ENCODE results near the gene HAGH. TPM values are rescaled to one million over a fixed set of nuclear protein-coding genes. Genes with fewer than 3 reads are reported as not detected.

Gene HAGH
- polyA plus RNA-seq, 2 of the 4 experiments (the other 2 are of a cell fraction): 34.9 to 66.4 TPM

DNA sequence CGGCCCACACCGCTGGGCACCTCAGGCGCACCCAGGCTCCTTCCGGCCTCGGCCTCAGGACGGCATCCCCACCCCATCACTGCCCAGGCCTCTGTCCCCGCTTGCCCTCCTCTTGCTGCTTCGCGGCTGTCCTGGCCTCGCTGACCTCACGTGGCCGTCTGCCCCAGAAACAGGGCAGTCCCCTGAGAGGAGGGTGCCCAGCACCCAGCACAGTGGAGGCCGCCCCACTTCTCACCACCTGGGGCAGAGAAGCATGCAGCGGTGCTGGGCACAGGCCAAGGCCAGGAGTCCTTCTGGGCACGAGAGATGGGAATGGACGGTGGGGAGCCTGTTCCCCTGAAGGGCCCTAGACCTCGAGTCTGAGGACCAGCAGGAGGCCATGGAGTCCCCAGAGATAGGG is 8.9 kb downstream of the HAGH start:
- Histone ChIP-seq H3K9me3 (no peaks in the 10 kb centered on the region), H3K27ac (no peak overlapping the region), H3K4me1 (peaks cover 5% of the 10 kb centered on the region; the same call in 1 of the 3 replicates), H3K4me2 (no peak overlapping the region), H3K4me3 (no peak overlapping the region)
- TF ChIP-seq, protein P1, sequence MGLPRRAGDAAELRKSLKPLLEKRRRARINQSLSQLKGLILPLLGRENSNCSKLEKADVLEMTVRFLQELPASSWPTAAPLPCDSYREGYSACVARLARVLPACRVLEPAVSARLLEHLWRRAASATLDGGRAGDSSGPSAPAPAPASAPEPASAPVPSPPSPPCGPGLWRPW (IDR thresholded peaks at IDR 0.05): no peak
- no peak for TF ChIP-seq RNF2 (IDR thresholded peaks at IDR 0.05; ENCODE audit: borderline replicate concordance, low read depth)
- no peak for TF ChIP-seq FOSB (CRISPR knock-in tag; IDR thresholded peaks at IDR 0.05)
- no peak for TF ChIP-seq SREBF2 (IDR thresholded peaks at IDR 0.05)
- TF ChIP-seq MAZ (IDR thresholded peaks at IDR 0.05; ENCODE audit: borderline replicate concordance, low read depth, low read length): no peak
- TF ChIP-seq EHMT2 (IDR thresholded peaks at IDR 0.05; ENCODE audit: low read depth): no peak
- no peak for TF ChIP-seq GATA3 (IDR thresholded peaks at IDR 0.05; ENCODE audit: borderline replicate concordance)
- TF ChIP-seq HOXA7 (CRISPR knock-in tag; IDR thresholded peaks at IDR 0.05): no peak
- TF ChIP-seq SMC3 (IDR thresholded peaks at IDR 0.05): no peak
- TF ChIP-seq, protein P2, sequence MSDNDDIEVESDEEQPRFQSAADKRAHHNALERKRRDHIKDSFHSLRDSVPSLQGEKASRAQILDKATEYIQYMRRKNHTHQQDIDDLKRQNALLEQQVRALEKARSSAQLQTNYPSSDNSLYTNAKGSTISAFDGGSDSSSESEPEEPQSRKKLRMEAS (IDR thresholded peaks at IDR 0.05): no peak
- TF ChIP-seq KDM1A (IDR thresholded peaks at IDR 0.05; ENCODE audit: low read depth): no peak
- TF ChIP-seq TP53 (CRISPR knock-in tag; IDR thresholded peaks at IDR 0.05): no peak
- no peak for TF ChIP-seq HDAC2 (IDR thresholded peaks at IDR 0.05)
- no peak for TF ChIP-seq BHLHE40 (IDR thresholded peaks at IDR 0.05; ENCODE audit: low read depth, low read length)
- TF ChIP-seq HOXB5 (CRISPR knock-in tag; IDR thresholded peaks at IDR 0.05): no peak
- no peak for TF ChIP-seq ZNF302 (CRISPR knock-in tag; IDR thresholded peaks at IDR 0.05)
- no peak for TF ChIP-seq HOXB13 (CRISPR knock-in tag; IDR thresholded peaks at IDR 0.05; ENCODE audit: low read depth)
- CTCF ChIA-PET: no interaction called here
- no peak for FAIRE-seq
- POLR2A ChIA-PET: no interaction called here
- no peak for DNase-seq (ENCODE audit: low read depth in 1 of 2, low spot score in 1 of 2)
- no peak; a peak in 1 of 6 replicates for ATAC-seq
- WGBS (ENCODE audit: missing lambda C conversion rate): 92% methylated on average over 16 of the region's 17 CpGs

DNA sequence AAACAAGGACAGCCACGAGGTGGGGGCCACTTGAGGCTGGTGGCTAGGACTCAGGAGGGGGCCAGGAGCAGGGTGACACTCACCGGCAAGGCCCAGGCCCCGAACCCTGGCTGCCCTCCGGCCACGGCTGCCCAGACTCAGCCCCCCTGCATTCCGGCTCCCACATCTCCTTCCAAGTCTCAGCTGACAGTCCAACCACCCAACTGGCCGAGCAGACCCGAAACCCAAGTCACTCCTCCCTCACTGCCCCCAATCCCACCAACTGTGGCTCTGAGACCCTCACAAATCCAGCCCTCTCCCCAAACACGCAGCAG is 9.4 kb downstream of the HAGH start:
- H3K9me3 ChIP-seq: no peaks in the 10 kb centered on the region
- ATAC-seq (no peak), DNase-seq (ENCODE audit: low read depth in 1 of 2, low spot score in 1 of 2) (no peak), FAIRE-seq (no peak)
- H3K4me3 ChIP-seq: no peak overlapping the region
- WGBS (ENCODE audit: missing lambda C conversion rate): 91% methylated on average over 9 of the region's 9 CpGs
- H3K4me1 ChIP-seq: peaks cover 10% of the 10 kb centered on the region; the same call in 1 of the 3 replicates
- H3K4me2 ChIP-seq: no peak overlapping the region
- TF ChIP-seq TP53 (CRISPR knock-in tag; IDR thresholded peaks at IDR 0.05): no peak
- no peak for TF ChIP-seq FOXS1 (CRISPR knock-in tag; IDR thresholded peaks at IDR 0.05)
- TF ChIP-seq, protein P3, sequence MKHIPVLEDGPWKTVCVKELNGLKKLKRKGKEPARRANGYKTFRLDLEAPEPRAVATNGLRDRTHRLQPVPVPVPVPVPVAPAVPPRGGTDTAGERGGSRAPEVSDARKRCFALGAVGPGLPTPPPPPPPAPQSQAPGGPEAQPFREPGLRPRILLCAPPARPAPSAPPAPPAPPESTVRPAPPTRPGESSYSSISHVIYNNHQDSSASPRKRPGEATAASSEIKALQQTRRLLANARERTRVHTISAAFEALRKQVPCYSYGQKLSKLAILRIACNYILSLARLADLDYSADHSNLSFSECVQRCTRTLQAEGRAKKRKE (CRISPR knock-in tag; IDR thresholded peaks at IDR 0.05; ENCODE audit: low read depth): no peak
- TF ChIP-seq CBX2 (IDR thresholded peaks at IDR 0.05; ENCODE audit: borderline replicate concordance, low read depth): no peak
- no peak for TF ChIP-seq HOXA7 (CRISPR knock-in tag; IDR thresholded peaks at IDR 0.05)
- TF ChIP-seq, protein P4, sequence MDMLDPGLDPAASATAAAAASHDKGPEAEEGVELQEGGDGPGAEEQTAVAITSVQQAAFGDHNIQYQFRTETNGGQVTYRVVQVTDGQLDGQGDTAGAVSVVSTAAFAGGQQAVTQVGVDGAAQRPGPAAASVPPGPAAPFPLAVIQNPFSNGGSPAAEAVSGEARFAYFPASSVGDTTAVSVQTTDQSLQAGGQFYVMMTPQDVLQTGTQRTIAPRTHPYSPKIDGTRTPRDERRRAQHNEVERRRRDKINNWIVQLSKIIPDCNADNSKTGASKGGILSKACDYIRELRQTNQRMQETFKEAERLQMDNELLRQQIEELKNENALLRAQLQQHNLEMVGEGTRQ (IDR thresholded peaks at IDR 0.05): no peak
- no peak for TF ChIP-seq ZNF302 (CRISPR knock-in tag; IDR thresholded peaks at IDR 0.05)
- no peak for TF ChIP-seq RARB (CRISPR knock-in tag; IDR thresholded peaks at IDR 0.05)
- TF ChIP-seq EHF (CRISPR knock-in tag; IDR thresholded peaks at IDR 0.05): no peak
- TF ChIP-seq MAFK (IDR thresholded peaks at IDR 0.05; ENCODE audit: partially characterized antibody): no peak
- POLR2A ChIA-PET: interaction anchor here (1.7 kb wide), 1 partner anchor 148 kb away, joined by 4 read pairs; the partner anchor contains the start of gene RPS2
- H3K27ac ChIP-seq: no peak overlapping the region
- CTCF ChIA-PET: no interaction called here
